Transverse colon (tissue), 4 donors: ENCODE results near the gene ERVW-1. TPM values are rescaled to one million over a fixed set of nuclear protein-coding genes. Genes with fewer than 3 reads are reported as not detected.

Experiments
- DNase-seq: peaks from one replicate; pipeline ENCODE4 v3.0.0-alpha.2; 2019
- H3K27ac ChIP-seq, 4 donors: fragments of 200-600 bp; sonication (generic); 2 replicates each; pipeline ENCODE4 v1.5.1; 2016 to 2018; ENCODE audit warnings: inconsistent platforms in 4 of 4
- H3K27me3 ChIP-seq: fragments of 200-600 bp; sonication (generic); 2 replicates; pipeline ENCODE4 v1.5.1; 2017; ENCODE audit warnings: inconsistent platforms
- H3K36me3 ChIP-seq, 4 donors: fragments of 200-600 bp; sonication (generic); 2 replicates each; pipeline ENCODE4 v1.5.1; 2017 to 2019; ENCODE audit warnings: inconsistent platforms in 4 of 4
- H3K4me1 ChIP-seq, 4 donors: fragments of 200-600 bp; sonication (generic); 2 replicates each; pipeline ENCODE4 v1.5.1; 2017 to 2020; ENCODE audit warnings: inconsistent platforms in 4 of 4
- H3K4me3 ChIP-seq, 4 donors: fragments of 200-600 bp; sonication (generic); 1 replicate in 1 of 4; 2 replicates in 3 of 4; pipeline versions ENCODE4 v1.5.1 to v1.6.1; 2017 to 2019; ENCODE audit warnings: inconsistent platforms in 4 of 4
- H3K9me3 ChIP-seq, 2 donors: fragments of 200-600 bp; sonication (generic); 2 replicates each; pipeline ENCODE4 v1.5.1; 2017 to 2019; ENCODE audit warnings: inconsistent platforms in 2 of 2
- EP300 ChIP-seq: sonication (generic); formaldehyde crosslinking; IDR thresholded peaks from one replicate; pipeline ENCODE4 v1.6.1; 2017; ENCODE audit warnings: antibody characterized with exemption, low read depth
- POLR2A ChIP-seq: fragments of 450-650 bp; IDR thresholded peaks from one replicate; pipeline ENCODE4 v1.6.1; 2016; ENCODE audit warnings: antibody characterized with exemption, mild to moderate bottlenecking, moderate library complexity
- POLR2AphosphoS5 ChIP-seq, 3 donors: sonication (generic); formaldehyde crosslinking; IDR thresholded peaks; one replicate each; pipeline ENCODE4 v1.6.1; 2016; ENCODE audit warnings: antibody characterized with exemption in 3 of 3
- WGBS, 2 donors: methylation state at CpG; one replicate each; pipeline ENCODE4 v1.1.5; 2018; ENCODE audit warnings: low coverage in 1 of 2; 5-methylcytosine and 5-hydroxymethylcytosine counted together
- in situ Hi-C, 4 donors: fragments of 200-750 bp; cut with MboI; loops; one replicate each; pipeline versions ENCODE4 v1.15.0 to v1.15.1; 2017; ENCODE audit warnings: low sequenced_read_pairs in 3 of 4, low pct_ligation_motif_present in 1 of 4, low pct_unique_long_range_greater_than_20kb in 1 of 4
- intact Hi-C: fragments of 100-400 bp; cut with DNase I; formaldehyde crosslinking; loops from one replicate; pipeline ENCODE4 v1.15.1; 2023; ENCODE audit warnings: low total_unique reads
- total RNA-seq, 4 donors: library from RNA; depleted of rRNA; stranded (reverse); fragments of >200 nt; gene quantifications; one replicate each; pipeline ENCODE4 v1.1.0, GENCODE V29; 2016
- TF ChIP-seq, protein P1 (sequence below), 5 experiments: fragments of 200-600 bp in 3 of 5; fragments of 450-650 bp in 2 of 5; sonication (generic) in 3 of 5; IDR thresholded peaks; 1 replicate in 2 of 5; 2 replicates in 3 of 5; pipeline ENCODE4 v1.5.1; 2016 to 2017; ENCODE audit warnings: antibody characterized with exemption in 5 of 5, inconsistent platforms in 3 of 5, mild to moderate bottlenecking in 2 of 5, moderate library complexity in 1 of 5

Gene ERVW-1
- total RNA-seq, 4 donors from 2014 or later: not detected

DNA sequence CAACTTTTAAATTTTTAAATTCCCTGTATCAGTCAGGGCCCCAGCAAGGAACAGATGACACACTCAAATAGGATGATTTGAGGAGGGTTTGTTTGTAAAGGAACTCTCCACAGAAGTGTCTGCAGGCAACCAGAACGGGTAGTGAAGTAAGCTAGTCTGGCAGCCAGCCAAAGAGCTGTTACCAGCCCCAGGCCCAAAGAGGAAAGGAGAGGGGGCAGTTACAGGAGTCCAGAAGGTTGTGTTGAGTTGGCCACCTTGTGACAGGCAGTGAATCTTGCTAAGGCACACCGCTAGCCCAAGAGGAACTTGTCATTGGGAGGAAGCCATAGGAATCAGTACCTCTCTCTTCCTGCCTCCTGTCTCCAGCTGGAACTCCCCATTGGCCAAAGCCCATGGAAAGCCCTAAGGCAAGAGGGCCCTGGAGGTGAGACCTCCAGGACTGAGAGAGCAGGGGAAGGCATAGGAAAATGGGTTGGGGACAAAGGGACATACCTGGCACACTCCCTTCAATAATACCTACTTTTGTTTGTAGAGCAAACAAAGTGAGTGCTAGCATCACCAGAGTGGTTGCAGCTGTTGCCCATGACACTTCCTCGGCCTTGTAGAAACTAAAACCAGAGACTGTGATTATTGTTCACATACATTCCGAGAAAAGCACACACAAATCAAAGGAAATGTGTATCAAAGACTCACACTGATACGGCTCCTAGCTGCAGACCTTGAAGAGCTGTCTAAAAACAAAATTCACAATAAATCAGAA is 55.9 kb downstream of the ERVW-1 start:
- DNase-seq: no peak
- in situ Hi-C loops: no loop called here
- peak overlapping the region in 2 of 4 donors; percentile 26 to 38 for H3K27ac ChIP-seq
- H3K9me3 ChIP-seq: no peaks in the 10 kb centered on the region
- intact Hi-C loops: no loop called here
- H3K36me3 ChIP-seq: no peaks in the 10 kb centered on the region
- 24 to 35% methylated on average over 3 to 5 of the region's 5 CpGs for WGBS, 2 donors
- H3K4me1 ChIP-seq: peaks cover 0 to 10% (median 3%) of the 10 kb centered on the region in 4 donors
- H3K27me3 ChIP-seq: no peaks in the 10 kb centered on the region
- no peak overlapping the region for H3K4me3 ChIP-seq
- TF ChIP-seq EP300 (no peak), POLR2AphosphoS5 (IDR thresholded peaks at IDR 0.05) (no peak), POLR2A (no peak)
- TF ChIP-seq, protein P1, sequence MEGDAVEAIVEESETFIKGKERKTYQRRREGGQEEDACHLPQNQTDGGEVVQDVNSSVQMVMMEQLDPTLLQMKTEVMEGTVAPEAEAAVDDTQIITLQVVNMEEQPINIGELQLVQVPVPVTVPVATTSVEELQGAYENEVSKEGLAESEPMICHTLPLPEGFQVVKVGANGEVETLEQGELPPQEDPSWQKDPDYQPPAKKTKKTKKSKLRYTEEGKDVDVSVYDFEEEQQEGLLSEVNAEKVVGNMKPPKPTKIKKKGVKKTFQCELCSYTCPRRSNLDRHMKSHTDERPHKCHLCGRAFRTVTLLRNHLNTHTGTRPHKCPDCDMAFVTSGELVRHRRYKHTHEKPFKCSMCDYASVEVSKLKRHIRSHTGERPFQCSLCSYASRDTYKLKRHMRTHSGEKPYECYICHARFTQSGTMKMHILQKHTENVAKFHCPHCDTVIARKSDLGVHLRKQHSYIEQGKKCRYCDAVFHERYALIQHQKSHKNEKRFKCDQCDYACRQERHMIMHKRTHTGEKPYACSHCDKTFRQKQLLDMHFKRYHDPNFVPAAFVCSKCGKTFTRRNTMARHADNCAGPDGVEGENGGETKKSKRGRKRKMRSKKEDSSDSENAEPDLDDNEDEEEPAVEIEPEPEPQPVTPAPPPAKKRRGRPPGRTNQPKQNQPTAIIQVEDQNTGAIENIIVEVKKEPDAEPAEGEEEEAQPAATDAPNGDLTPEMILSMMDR (IDR thresholded peaks at IDR 0.05): no peak

Other genes starting within 250 kb of the ERVW-1 start
- 10 to 100 TPM; 29.9 to 95.7 (median 65.5) TPM for gene KRIT1, start 232.0 kb downstream of the ERVW-1 start, total RNA-seq
- 10 to 100 TPM; 29.9 to 45.9 (median 38.5) TPM for gene ANKIB1, start 232.0 kb downstream of the ERVW-1 start, total RNA-seq
- gene GATAD1, start 30.5 kb downstream of the ERVW-1 start, total RNA-seq: 10 to 100 TPM; 18.9 to 57.0 (median 41.7) TPM
- 10 to 100 TPM; 17.2 to 29.6 (median 23.1) TPM for gene PEX1, start 50.6 kb upstream of the ERVW-1 start, total RNA-seq
- gene RBM48, start 50.8 kb upstream of the ERVW-1 start, total RNA-seq: 10 to 100 TPM; 11.5 to 19.8 (median 16.0) TPM
- gene FAM133B, start 112.4 kb upstream of the ERVW-1 start, total RNA-seq: 10 to 100 TPM in 3 of 4 donors, 1 to 10 TPM in 1; 6.8 to 32.6 (median 15.3) TPM